A549 (cell line): ENCODE results near the gene TMEM154. TPM values are rescaled to one million over a fixed set of nuclear protein-coding genes. Genes with fewer than 3 reads are reported as not detected.

Experiments
- ATAC-seq, 2 experiments: fragments of 200-7000 bp in 1 of 2; fragments of >200 bp in 1 of 2; cut with Nextera tagmentation in 1 of 2; cut with Tn5 transposase in 1 of 2; 3 replicates each; pipeline versions ENCODE4 v1.8.0 to v1.9.1; 2018 to 2020; ENCODE audit warnings: mild to moderate bottlenecking in 1 of 2, moderate library complexity in 1 of 2
- CTCF ChIA-PET: fragments of 300-600 bp; sonication (Branson Sonifier 250); formaldehyde crosslinking; extraction: SDS; loops from one replicate; lab custom pipeline; 2021; ENCODE audit warnings: antibody characterized with exemption, inconsistent platforms; lab: Yijun Ruan, JAX
- POLR2A ChIA-PET: fragments of 350-600 bp; formaldehyde crosslinking; extraction: SDS; loops from one replicate; lab custom pipeline; 2021; ENCODE audit warnings: antibody characterized with exemption, inconsistent platforms; lab: Yijun Ruan, JAX
- DNase-seq, 2 experiments: peaks; one replicate each; pipeline versions ENCODE4 v3.0.0 to v3.0.0-alpha.2; 2011 to 2016; ENCODE audit warnings: low read depth in 1 of 2, low spot score in 1 of 2
- FAIRE-seq: peaks from 2 replicates; lab custom pipeline; 2011; peaks lifted over from hg19 to GRCh38; lab: Jason Lieb, UNC
- H3K27ac ChIP-seq, 2 experiments: fragments of >200 bp; sonication (Bioruptor Twin); formaldehyde crosslinking; 3 replicates each; pipeline ENCODE4 v1.5.1; 2016 to 2017
- H3K4me1 ChIP-seq: fragments of >200 bp; sonication (Bioruptor Twin); formaldehyde crosslinking; 3 replicates; pipeline ENCODE4 v1.6.1; 2016
- H3K4me2 ChIP-seq: fragments of >200 bp; sonication (Bioruptor Twin); formaldehyde crosslinking; 3 replicates; pipeline ENCODE4 v1.6.1; 2016
- H3K4me3 ChIP-seq: fragments of >200 bp; sonication (Bioruptor Twin); formaldehyde crosslinking; 3 replicates; pipeline ENCODE4 v1.5.1; 2016
- H3K9me3 ChIP-seq: fragments of >200 bp; sonication (Bioruptor Twin); formaldehyde crosslinking; 3 replicates; pipeline ENCODE4 v1.6.1; 2016
- BHLHE40 ChIP-seq: IDR thresholded peaks from 2 replicates; pipeline ENCODE4 v1.6.1; 2012; ENCODE audit warnings: low read depth, low read length, inconsistent platforms
- CBX8 ChIP-seq: fragments of 200-600 bp; sonication (generic); IDR thresholded peaks from 2 replicates; pipeline ENCODE4 v1.6.1; 2016
- CEBPB ChIP-seq, 2 experiments: fragments of >200 bp in 1 of 2; sonication (Bioruptor Twin) in 1 of 2; formaldehyde crosslinking in 1 of 2; IDR thresholded peaks; 2 replicates each; pipeline ENCODE4 v1.6.1; 2012 to 2016
- CTCF ChIP-seq: fragments of >200 bp; sonication (Bioruptor Twin); formaldehyde crosslinking; IDR thresholded peaks from 3 replicates; pipeline ENCODE4 v1.5.1; 2016
- EHF ChIP-seq: fragments of 250-450 bp; sonication (Bioruptor Pico); IDR thresholded peaks from 2 replicates; pipeline ENCODE4 v1.5.0; 2020; ENCODE audit warnings: mild to moderate bottlenecking
- EHMT2 ChIP-seq: fragments of 200-600 bp; sonication (generic); IDR thresholded peaks from 2 replicates; pipeline ENCODE4 v1.6.1; 2016; ENCODE audit warnings: antibody characterized with exemption, low read depth, mild to moderate bottlenecking, moderate library complexity
- ELK1 ChIP-seq: fragments of 150-350 bp; IDR thresholded peaks from 2 replicates; pipeline ENCODE4 v1.6.1; 2014; ENCODE audit warnings: low read depth, mild to moderate bottlenecking, low read length
- FOSL2 ChIP-seq, 2 experiments: fragments of 450-650 bp in 1 of 2; fragments of >200 bp in 1 of 2; sonication (Bioruptor Twin) in 1 of 2; formaldehyde crosslinking; IDR thresholded peaks; 2 replicates each; pipeline versions ENCODE4 v1.5.0 to v1.6.1; 2016 to 2020; ENCODE audit warnings: mild to moderate bottlenecking in 1 of 2, moderate library complexity in 1 of 2
- HEYL ChIP-seq: fragments of 250-450 bp; sonication (Bioruptor Pico); IDR thresholded peaks from 2 replicates; pipeline ENCODE4 v1.8.0; 2021; ENCODE audit warnings: mild to moderate bottlenecking, moderate library complexity
- HOXA7 ChIP-seq: fragments of 250-450 bp; sonication (Bioruptor Pico); IDR thresholded peaks from 2 replicates; pipeline ENCODE4 v1.5.0; 2020; ENCODE audit warnings: mild to moderate bottlenecking, moderate library complexity
- JUN ChIP-seq, 2 experiments: fragments of >200 bp; sonication (Bioruptor Twin); formaldehyde crosslinking; IDR thresholded peaks; 2 replicates in 1 of 2; 3 replicates in 1 of 2; pipeline ENCODE4 v1.6.1; 2016 to 2017
- JUNB ChIP-seq: fragments of >200 bp; sonication (Bioruptor Twin); formaldehyde crosslinking; IDR thresholded peaks from 2 replicates; pipeline ENCODE4 v1.6.1; 2016
- KDM5A ChIP-seq: fragments of 200-600 bp; sonication (generic); IDR thresholded peaks from 2 replicates; pipeline ENCODE4 v1.6.1; 2016; ENCODE audit warnings: antibody characterized with exemption, mild to moderate bottlenecking
- MAZ ChIP-seq: fragments of 150-350 bp; IDR thresholded peaks from 2 replicates; pipeline ENCODE4 v1.6.1; 2014; ENCODE audit warnings: antibody characterized with exemption, low read depth, low read length, borderline replicate concordance
- NFE2L2 ChIP-seq: fragments of 150-350 bp; conservative IDR thresholded peaks from 2 replicates; pipeline ENCODE4 v1.6.1; 2014; ENCODE audit warnings: low read length
- NR3C1 ChIP-seq: fragments of >200 bp; sonication (Bioruptor Twin); formaldehyde crosslinking; IDR thresholded peaks from 3 replicates; pipeline ENCODE4 v1.6.1; 2017
- PBX3 ChIP-seq: IDR thresholded peaks from 2 replicates; pipeline ENCODE4 v1.6.1; 2012
- RFX5 ChIP-seq: fragments of 450-650 bp; IDR thresholded peaks from 2 replicates; pipeline ENCODE4 v1.7.1; 2014; ENCODE audit warnings: antibody characterized with exemption, mild to moderate bottlenecking, moderate library complexity
- ZFP36 ChIP-seq: fragments of 450-650 bp; IDR thresholded peaks from 2 replicates; pipeline ENCODE4 v1.6.1; 2014; ENCODE audit warnings: borderline replicate concordance; ENCODE audit not compliant: partially characterized antibody
- ZNF302 ChIP-seq: fragments of 250-450 bp; sonication (Bioruptor Pico); IDR thresholded peaks from 2 replicates; pipeline ENCODE4 v1.9.0; 2021; ENCODE audit warnings: inconsistent platforms, mild to moderate bottlenecking, moderate library complexity
- ZSCAN20 ChIP-seq: fragments of 250-450 bp; sonication (Bioruptor Pico); IDR thresholded peaks from 2 replicates; pipeline ENCODE4 v1.8.0; 2022; ENCODE audit warnings: mild to moderate bottlenecking, moderate library complexity
- WGBS: methylation state at CpG from one replicate; pipeline ENCODE4 v1.1.6; 2017; ENCODE audit errors: missing lambda C conversion rate; 5-methylcytosine and 5-hydroxymethylcytosine counted together
- polyA plus RNA-seq, 4 experiments: library from polyadenylated mRNA; depleted of rRNA in 3 of 4; stranded (reverse); fragments of >200 nt; fragmentation: RNase III in 1 of 4; extraction: RNeasy Plus Mini Kit Qiagen cat#74134 plus additional on column Dnase treatment in 1 of 4; gene quantifications; 2 replicates in 3 of 4; 3 replicates in 1 of 4; pipeline ENCODE4 v1.2.3, GENCODE V29; 2011 to 2017
- TF ChIP-seq, protein P1 (sequence below): fragments of 450-650 bp; IDR thresholded peaks from 2 replicates; pipeline ENCODE4 v1.6.1; 2014; ENCODE audit warnings: antibody characterized with exemption
- TF ChIP-seq, protein P2 (sequence below): fragments of >200 bp; sonication (Bioruptor Twin); formaldehyde crosslinking; IDR thresholded peaks from 3 replicates; pipeline ENCODE4 v1.6.1; 2016
- TF ChIP-seq, protein P3 (sequence below): fragments of 250-450 bp; sonication (Bioruptor Pico); IDR thresholded peaks from 2 replicates; pipeline ENCODE4 v1.5.0; 2020; ENCODE audit warnings: low read depth, mild to moderate bottlenecking, moderate library complexity

The TMEM154 gene
- polyA plus RNA-seq, 2 of the 4 experiments (the other 2 are of a cell fraction): 0.05 to 0.31 TPM

DNA sequence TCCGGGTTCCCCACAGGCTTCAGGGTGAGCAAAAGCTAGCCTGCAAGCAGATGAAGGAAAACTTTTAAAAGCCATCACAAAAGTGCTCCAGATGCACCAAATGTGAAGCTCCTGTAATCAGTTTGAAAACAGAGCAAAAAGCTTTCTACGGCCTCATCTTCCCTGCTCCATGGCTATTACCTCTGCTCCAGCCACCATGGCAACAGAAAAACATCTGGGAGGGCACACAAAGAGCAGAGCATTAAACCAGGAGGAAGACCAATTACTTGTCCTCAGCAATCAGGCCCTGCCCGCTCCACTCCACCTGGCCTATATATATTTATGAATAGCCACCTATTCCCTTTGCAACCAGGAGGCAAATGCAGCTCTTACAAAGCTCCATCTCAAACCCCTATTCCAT lies 33.6 kb downstream of the TMEM154 start:
- H3K4me2 ChIP-seq: no peak overlapping the region
- no peaks in the 10 kb centered on the region for H3K9me3 ChIP-seq
- no peak overlapping the region for H3K27ac ChIP-seq
- H3K4me1 ChIP-seq: no peaks in the 10 kb centered on the region
- no peak overlapping the region for H3K4me3 ChIP-seq
- ATAC-seq (no peak), DNase-seq (no peak), FAIRE-seq (no peak)
- WGBS: 72% methylated on average over 3 of the region's 3 CpGs
- POLR2A ChIA-PET: no interaction called here
- CTCF ChIA-PET: interaction anchor here (0.6 to 2.1 kb wide), 8 partner anchors 11 to 1572 kb away, joined by 3 to 8 read pairs (median 4); no protein-coding TSS in a partner anchor
- TF ChIP-seq, protein P1, sequence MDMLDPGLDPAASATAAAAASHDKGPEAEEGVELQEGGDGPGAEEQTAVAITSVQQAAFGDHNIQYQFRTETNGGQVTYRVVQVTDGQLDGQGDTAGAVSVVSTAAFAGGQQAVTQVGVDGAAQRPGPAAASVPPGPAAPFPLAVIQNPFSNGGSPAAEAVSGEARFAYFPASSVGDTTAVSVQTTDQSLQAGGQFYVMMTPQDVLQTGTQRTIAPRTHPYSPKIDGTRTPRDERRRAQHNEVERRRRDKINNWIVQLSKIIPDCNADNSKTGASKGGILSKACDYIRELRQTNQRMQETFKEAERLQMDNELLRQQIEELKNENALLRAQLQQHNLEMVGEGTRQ: no peak
- TF ChIP-seq ZNF302 (no peak), ZSCAN20 (no peak), CEBPB (IDR thresholded peaks at IDR 0.05) (no peak), NFE2L2 (no peak), ELK1 (no peak)
- TF ChIP-seq, protein P2, sequence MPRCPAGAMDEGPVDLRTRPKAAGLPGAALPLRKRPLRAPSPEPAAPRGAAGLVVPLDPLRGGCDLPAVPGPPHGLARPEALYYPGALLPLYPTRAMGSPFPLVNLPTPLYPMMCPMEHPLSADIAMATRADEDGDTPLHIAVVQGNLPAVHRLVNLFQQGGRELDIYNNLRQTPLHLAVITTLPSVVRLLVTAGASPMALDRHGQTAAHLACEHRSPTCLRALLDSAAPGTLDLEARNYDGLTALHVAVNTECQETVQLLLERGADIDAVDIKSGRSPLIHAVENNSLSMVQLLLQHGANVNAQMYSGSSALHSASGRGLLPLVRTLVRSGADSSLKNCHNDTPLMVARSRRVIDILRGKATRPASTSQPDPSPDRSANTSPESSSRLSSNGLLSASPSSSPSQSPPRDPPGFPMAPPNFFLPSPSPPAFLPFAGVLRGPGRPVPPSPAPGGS: no peak
- TF ChIP-seq, protein P3, sequence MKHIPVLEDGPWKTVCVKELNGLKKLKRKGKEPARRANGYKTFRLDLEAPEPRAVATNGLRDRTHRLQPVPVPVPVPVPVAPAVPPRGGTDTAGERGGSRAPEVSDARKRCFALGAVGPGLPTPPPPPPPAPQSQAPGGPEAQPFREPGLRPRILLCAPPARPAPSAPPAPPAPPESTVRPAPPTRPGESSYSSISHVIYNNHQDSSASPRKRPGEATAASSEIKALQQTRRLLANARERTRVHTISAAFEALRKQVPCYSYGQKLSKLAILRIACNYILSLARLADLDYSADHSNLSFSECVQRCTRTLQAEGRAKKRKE: no peak

- WGBS: 67% methylated on average over 4 of the region's 4 CpGs
- Histone ChIP-seq H3K4me2 (no peak overlapping the region), H3K27ac (no peak overlapping the region), H3K4me1 (no peaks in the 10 kb centered on the region; the same call in 2 of the 3 replicates), H3K4me3 (no peak overlapping the region), H3K9me3 (no peaks in the 10 kb centered on the region)
- ChIA-PET CTCF (interaction anchor here (0.6 to 1.0 kb wide), 3 partner anchors 143 to 184 kb away, joined by 3 read pairs; no protein-coding TSS in a partner anchor), POLR2A (no interaction called here)
- TF ChIP-seq BHLHE40 (no peak), HEYL (CRISPR knock-in tag) (no peak), FOSL2 (IDR thresholded peaks at IDR 0.05) (no peak), FOSL2 (CRISPR knock-in tag; IDR thresholded peaks at IDR 0.05) (no peak), EHF (CRISPR knock-in tag) (no peak), HOXA7 (CRISPR knock-in tag) (no peak), MAZ (no peak)
- ATAC-seq (no peak), DNase-seq (no peak), FAIRE-seq (no peak)
Measured at GRCh38 chr4:152644130-152644529, 35.7 kb downstream of the TMEM154 start.

DNA sequence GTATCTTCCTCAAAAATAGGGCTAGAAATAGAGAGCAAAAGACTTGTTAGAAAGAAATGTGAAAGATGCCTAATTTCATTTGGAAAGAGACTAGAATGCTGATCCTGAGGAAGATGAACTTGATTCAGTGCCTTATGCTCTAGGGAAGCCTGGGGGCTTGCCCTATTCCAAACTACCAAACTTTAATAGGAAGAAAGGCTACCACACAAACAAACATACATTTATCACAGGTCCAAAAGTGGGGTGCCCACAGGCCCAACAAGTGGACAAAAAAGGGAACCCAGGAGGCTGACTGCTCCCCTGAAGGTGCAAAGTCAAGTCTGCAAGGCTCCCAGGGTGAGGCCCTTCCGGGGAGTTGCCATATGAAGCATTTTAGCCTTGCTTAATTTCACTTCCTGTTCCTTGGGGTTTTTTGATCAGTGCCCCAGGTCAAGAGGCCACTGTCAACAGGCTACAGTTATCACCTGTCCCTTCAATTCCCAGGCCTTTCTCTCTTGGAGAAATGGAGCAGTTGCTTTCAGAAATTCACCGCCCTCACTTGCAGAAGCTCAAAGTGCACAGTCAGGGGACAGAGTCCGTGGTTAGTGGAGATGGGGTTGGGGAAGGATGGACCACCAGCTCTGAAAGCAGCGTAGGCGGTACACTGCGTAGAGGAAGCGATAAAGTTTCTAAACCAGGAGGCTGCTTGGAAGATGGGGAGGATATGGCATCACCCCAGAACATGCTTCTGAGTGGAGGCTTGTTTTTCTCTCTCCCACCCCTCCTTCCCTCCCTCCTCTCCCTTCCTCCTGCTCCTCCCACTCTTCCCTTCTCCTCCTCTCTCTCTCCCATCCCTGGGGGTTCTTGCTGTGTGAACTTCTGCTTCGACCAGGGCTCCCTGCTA lies 36.4 kb downstream of the TMEM154 start:
- ATAC-seq (no peak), DNase-seq (no peak), FAIRE-seq (no peak)
- TF ChIP-seq PBX3: no peak
- TF ChIP-seq EHMT2: no peak
- TF ChIP-seq KDM5A: no peak
- no peak for TF ChIP-seq NR3C1
- no peak for TF ChIP-seq HOXA7 (CRISPR knock-in tag)
- TF ChIP-seq RFX5: no peak
- TF ChIP-seq JUN (IDR thresholded peaks at IDR 0.05): no peak
- TF ChIP-seq CTCF: no peak
- TF ChIP-seq JUNB: no peak
- no peak for TF ChIP-seq CBX8
- TF ChIP-seq ZFP36: no peak
- POLR2A ChIA-PET: no interaction called here
- no peak overlapping the region for H3K4me3 ChIP-seq
- no peak overlapping the region for H3K27ac ChIP-seq
- WGBS: 81% methylated on average over 8 of the region's 8 CpGs
- no peaks in the 10 kb centered on the region for H3K9me3 ChIP-seq
- no peaks in the 10 kb centered on the region; the same call in 2 of the 3 replicates for H3K4me1 ChIP-seq
- H3K4me2 ChIP-seq: no peak overlapping the region
- CTCF ChIA-PET: interaction anchor here (0.6 to 1.1 kb wide), 3 partner anchors 142 to 183 kb away, joined by 3 to 5 read pairs (median 3); no protein-coding TSS in a partner anchor
